ENCODE results near the gene CLIC4. TPM values are rescaled to one million over a fixed set of nuclear protein-coding genes. Genes with fewer than 3 reads are reported as not detected.

Gene CLIC4
- total and polyA plus RNA-seq, 4 donors = 15.0 to 40.7 (median 28.4) TPM

DNA sequence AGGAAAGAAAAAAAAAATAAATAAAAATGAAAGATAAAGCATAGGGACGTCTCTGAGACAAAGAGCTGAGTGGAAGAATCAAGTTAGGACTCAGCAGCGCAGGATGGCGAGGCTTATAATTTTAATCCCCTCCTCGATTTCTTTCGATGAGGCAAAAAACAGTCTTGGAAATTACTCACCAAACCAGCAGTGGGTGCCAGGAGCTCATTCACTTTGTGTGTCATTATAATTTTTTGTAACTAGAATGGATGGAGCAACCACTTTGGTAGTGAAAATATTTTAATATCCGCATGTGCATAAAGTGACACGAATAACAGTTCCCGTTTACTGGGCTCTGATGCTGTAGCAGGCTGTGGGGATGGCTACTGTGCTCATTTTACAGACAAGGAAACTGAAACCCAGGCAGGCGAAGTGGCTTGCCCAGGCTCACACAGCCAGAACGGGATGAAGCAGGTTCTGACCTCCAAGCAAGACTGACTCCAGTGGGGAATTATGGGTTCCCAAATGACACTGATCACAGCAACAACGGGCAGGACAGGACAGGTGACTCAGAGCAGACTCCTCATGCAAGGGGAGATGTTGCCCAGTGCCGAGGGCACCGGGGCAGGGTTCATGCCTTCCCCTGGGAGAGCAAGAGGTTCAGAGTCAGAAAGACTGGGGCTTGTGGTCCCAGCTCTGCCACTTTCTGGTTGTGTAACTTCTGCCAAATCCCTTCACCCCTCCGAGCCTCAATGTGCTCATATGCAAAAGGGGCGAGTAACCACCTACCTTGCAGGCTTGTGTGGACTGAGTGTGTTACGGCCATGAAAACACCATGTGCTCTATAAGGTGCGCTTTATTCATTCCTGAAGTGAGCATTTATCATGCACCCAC lies 121.2 kb downstream of the CLIC4 start (continued):
- TF ChIP-seq, protein P1, sequence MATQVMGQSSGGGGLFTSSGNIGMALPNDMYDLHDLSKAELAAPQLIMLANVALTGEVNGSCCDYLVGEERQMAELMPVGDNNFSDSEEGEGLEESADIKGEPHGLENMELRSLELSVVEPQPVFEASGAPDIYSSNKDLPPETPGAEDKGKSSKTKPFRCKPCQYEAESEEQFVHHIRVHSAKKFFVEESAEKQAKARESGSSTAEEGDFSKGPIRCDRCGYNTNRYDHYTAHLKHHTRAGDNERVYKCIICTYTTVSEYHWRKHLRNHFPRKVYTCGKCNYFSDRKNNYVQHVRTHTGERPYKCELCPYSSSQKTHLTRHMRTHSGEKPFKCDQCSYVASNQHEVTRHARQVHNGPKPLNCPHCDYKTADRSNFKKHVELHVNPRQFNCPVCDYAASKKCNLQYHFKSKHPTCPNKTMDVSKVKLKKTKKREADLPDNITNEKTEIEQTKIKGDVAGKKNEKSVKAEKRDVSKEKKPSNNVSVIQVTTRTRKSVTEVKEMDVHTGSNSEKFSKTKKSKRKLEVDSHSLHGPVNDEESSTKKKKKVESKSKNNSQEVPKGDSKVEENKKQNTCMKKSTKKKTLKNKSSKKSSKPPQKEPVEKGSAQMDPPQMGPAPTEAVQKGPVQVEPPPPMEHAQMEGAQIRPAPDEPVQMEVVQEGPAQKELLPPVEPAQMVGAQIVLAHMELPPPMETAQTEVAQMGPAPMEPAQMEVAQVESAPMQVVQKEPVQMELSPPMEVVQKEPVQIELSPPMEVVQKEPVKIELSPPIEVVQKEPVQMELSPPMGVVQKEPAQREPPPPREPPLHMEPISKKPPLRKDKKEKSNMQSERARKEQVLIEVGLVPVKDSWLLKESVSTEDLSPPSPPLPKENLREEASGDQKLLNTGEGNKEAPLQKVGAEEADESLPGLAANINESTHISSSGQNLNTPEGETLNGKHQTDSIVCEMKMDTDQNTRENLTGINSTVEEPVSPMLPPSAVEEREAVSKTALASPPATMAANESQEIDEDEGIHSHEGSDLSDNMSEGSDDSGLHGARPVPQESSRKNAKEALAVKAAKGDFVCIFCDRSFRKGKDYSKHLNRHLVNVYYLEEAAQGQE (IDR thresholded peaks at IDR 0.05) = no peak
- TF ChIP-seq NR2F2 (IDR thresholded peaks at IDR 0.05) (no peak), FOXA2 (IDR thresholded peaks at IDR 0.05) (no peak), RXRA (IDR thresholded peaks at IDR 0.05) (no peak), FOXA1 (IDR thresholded peaks at IDR 0.05) (no peak), GABPA (IDR thresholded peaks at IDR 0.05 in 1 of 2, conservative IDR thresholded peaks at IDR 0.05 in 1 of 2) (no peak)
- TF ChIP-seq, protein P2, sequence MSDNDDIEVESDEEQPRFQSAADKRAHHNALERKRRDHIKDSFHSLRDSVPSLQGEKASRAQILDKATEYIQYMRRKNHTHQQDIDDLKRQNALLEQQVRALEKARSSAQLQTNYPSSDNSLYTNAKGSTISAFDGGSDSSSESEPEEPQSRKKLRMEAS (IDR thresholded peaks at IDR 0.05) = no peak

DNA sequence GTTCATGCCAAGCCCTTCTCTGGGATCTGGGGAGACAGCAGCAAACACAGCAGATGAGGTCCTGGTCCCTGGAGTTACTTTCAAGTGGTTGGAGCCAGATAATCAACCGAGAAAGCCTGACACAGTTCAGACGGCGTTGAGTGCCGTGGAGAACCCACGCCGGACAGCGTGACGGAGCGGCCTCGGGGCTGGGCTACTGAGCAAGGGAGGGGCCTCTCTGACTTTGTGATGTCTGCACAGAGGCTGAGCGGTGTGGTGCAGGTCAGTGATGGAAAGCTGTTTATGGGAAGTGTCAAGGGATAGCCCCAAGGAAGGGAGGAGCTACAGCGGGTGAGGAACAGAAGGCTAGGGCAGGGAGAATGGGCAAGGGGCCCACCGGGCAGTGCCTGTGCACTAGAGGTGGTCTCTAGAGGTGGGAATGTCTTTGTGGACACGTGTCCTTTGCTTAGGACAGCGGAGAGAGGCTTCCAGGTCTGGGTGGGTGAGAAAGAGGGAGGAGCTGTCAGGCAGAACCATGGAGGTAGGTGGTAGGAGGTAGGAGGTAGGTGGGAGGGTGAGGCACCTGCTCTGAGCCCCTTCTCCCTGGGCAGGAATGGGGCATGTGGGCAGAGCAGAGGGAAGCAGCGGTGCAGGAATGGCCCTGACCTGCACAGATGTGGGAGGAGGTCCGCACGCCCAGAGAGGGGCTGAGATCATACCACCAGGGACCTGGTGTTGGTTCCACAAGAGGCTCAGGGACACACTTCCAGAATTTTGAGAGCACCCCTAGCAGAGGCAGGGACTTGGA lies 122.0 kb downstream of the CLIC4 start:
- Histone ChIP-seq H3K4me3 (ENCODE audit: low read depth in 1 of 3, low read length in 3 of 3) (no peak overlapping the region), H3K27ac (ENCODE audit: low read depth in 1 of 2, low read length in 2 of 2) (no peak overlapping the region), H3K36me3 (ENCODE audit: control insufficient read depth in 4 of 4, insufficient read depth in 3 of 4, low read depth in 1 of 4, low read length in 3 of 4) (no peaks in the 10 kb centered on the region), H3K9me3 (ENCODE audit: control insufficient read depth in 4 of 4, low read length in 3 of 4) (no peaks in the 10 kb centered on the region), H3K4me1 (ENCODE audit: control insufficient read depth in 4 of 4, insufficient read depth in 4 of 4, low read length in 3 of 4) (no peaks in the 10 kb centered on the region), H3K9ac (ENCODE audit: low read depth in 1 of 2, low read length in 2 of 2) (no peak overlapping the region), H3K27me3 (ENCODE audit: control insufficient read depth in 4 of 4, insufficient read depth in 4 of 4, low read length in 3 of 4) (no peaks in the 10 kb centered on the region)
- TF ChIP-seq, protein P1 (IDR thresholded peaks at IDR 0.05) = no peak
- TF ChIP-seq FOXA1 (IDR thresholded peaks at IDR 0.05) (no peak), TAF1 (conservative IDR thresholded peaks at IDR 0.05) (no peak), JUND (IDR thresholded peaks at IDR 0.05) (no peak), RXRA (IDR thresholded peaks at IDR 0.05) (no peak), SP1 (IDR thresholded peaks at IDR 0.05) (no peak), EGR1 (IDR thresholded peaks at IDR 0.05; ENCODE audit: low read depth in 2 of 2) (no peak), YY1 (IDR thresholded peaks at IDR 0.05) (no peak), HNF4A (conservative IDR thresholded peaks at IDR 0.05) (no peak), HNF4G (IDR thresholded peaks at IDR 0.05) (no peak), NR2F2 (IDR thresholded peaks at IDR 0.05) (no peak), RAD21 (IDR thresholded peaks at IDR 0.05) (no peak), GABPA (IDR thresholded peaks at IDR 0.05 in 1 of 2, conservative IDR thresholded peaks at IDR 0.05 in 1 of 2) (no peak)
- TF ChIP-seq, protein P2 (IDR thresholded peaks at IDR 0.05) = no peak
- TF ChIP-seq, protein P3, sequence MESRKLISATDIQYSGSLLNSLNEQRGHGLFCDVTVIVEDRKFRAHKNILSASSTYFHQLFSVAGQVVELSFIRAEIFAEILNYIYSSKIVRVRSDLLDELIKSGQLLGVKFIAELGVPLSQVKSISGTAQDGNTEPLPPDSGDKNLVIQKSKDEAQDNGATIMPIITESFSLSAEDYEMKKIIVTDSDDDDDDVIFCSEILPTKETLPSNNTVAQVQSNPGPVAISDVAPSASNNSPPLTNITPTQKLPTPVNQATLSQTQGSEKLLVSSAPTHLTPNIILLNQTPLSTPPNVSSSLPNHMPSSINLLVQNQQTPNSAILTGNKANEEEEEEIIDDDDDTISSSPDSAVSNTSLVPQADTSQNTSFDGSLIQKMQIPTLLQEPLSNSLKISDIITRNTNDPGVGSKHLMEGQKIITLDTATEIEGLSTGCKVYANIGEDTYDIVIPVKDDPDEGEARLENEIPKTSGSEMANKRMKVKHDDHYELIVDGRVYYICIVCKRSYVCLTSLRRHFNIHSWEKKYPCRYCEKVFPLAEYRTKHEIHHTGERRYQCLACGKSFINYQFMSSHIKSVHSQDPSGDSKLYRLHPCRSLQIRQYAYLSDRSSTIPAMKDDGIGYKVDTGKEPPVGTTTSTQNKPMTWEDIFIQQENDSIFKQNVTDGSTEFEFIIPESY (IDR thresholded peaks at IDR 0.05) = no peak
- TF ChIP-seq, protein P4, sequence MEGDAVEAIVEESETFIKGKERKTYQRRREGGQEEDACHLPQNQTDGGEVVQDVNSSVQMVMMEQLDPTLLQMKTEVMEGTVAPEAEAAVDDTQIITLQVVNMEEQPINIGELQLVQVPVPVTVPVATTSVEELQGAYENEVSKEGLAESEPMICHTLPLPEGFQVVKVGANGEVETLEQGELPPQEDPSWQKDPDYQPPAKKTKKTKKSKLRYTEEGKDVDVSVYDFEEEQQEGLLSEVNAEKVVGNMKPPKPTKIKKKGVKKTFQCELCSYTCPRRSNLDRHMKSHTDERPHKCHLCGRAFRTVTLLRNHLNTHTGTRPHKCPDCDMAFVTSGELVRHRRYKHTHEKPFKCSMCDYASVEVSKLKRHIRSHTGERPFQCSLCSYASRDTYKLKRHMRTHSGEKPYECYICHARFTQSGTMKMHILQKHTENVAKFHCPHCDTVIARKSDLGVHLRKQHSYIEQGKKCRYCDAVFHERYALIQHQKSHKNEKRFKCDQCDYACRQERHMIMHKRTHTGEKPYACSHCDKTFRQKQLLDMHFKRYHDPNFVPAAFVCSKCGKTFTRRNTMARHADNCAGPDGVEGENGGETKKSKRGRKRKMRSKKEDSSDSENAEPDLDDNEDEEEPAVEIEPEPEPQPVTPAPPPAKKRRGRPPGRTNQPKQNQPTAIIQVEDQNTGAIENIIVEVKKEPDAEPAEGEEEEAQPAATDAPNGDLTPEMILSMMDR (IDR thresholded peaks at IDR 0.05; ENCODE audit: low read depth, low read length, missing input control) = no peak
- no peak for DNase-seq (ENCODE audit: low spot score)
- 92% methylated on average over 18 of the region's 18 CpGs for WGBS
